Loucy (cell line): Measurements from ENCODE around the gene CEL.

ENCODE experiments used
- CTCF ChIP-seq: fragments of 200-600 bp; sonication (generic); conservative IDR thresholded peaks from 2 replicates; pipeline ENCODE4 v1.5.1; 2014; ENCODE audit warnings: mild to moderate bottlenecking, antibody characterized with exemption, low read length
- EZH2phosphoT487 ChIP-seq: fragments of 200-600 bp; IDR thresholded peaks from 2 replicates; pipeline ENCODE4 v1.6.1; 2018; ENCODE audit warnings: antibody characterized with exemption, mild to moderate bottlenecking, moderate library complexity, borderline replicate concordance

GRCh38 chr9:133076691-133077090 lies 14.9 kb downstream of the CEL start:
- TF ChIP-seq CTCF: no peak
- TF ChIP-seq EZH2phosphoT487: no peak
